Nucleus accumbens (tissue), 56 donors: Measurements from ENCODE around the gene DNAJC22.

ENCODE experiments used
- DNase-seq, 56 donors: peaks; one replicate each; lab custom pipeline; 2025; lab: John Stamatoyannopoulos, UW

DNAJC22 gene

DNA sequence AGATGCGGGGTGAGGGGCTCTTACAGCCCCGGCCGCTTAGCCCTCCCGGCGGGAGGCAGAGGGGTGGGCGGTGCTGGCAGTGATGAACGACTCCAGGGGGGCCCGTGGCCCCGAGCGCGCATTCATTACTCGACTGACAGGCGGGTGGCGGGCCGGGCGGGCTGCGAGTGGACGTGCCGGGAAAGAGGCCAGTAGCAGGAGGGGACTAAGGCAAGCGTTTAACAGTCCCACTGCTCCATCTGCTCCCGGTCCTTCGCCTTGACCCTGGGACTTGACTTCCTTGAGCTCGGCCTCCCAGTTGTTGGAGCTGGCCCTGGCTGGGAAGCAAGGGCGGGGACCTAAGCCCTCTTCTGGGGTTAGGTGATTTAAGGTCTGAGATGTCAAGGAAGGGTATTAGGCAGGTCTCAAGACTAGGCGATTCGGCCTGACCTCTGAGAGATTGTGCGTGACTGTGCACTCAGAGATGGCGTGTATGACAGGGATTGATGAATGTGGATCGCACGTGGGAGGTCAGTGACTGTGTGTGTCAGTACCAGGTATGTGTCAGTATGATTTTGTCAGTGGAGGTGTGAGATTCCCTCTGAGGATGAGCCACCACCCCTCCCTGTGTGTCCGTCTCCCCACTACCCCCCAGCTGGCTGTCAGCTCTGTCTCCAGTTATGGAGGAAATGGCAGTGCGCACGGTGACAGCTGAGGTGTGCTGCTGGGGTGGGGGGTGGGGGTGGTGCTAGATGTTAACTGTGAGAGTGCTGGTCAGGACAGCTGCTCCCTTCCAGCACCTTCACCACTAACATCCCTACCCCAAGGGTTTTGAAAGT is 3.6 kb upstream of the DNAJC22 start:
- DNase-seq = peak in 5 of 56 donors; percentile 17 to 60 (median 34)

GRCh38 chr12:49344486-49345050 is 2.1 kb upstream of the DNAJC22 start:
- no peak for DNase-seq

- peak in 9 of 56 donors; percentile 12 to 64 (median 27) for DNase-seq
Observed at GRCh38 chr12:49345051-49345824, 1.4 kb upstream of the DNAJC22 start.

GRCh38 chr12:49345825-49346658 is 646 bp upstream of the DNAJC22 start:
- DNase-seq = peak in 1 of 56 donors; percentile 9

- peak in 54 of 56 donors; percentile 27 to 96 (median 83) for DNase-seq
Observed at GRCh38 chr12:49347311-49348193, 864 bp downstream of the DNAJC22 start.

GRCh38 chr12:49348781-49349180 is 2.1 kb downstream of the DNAJC22 start:
- no peak for DNase-seq

DNA sequence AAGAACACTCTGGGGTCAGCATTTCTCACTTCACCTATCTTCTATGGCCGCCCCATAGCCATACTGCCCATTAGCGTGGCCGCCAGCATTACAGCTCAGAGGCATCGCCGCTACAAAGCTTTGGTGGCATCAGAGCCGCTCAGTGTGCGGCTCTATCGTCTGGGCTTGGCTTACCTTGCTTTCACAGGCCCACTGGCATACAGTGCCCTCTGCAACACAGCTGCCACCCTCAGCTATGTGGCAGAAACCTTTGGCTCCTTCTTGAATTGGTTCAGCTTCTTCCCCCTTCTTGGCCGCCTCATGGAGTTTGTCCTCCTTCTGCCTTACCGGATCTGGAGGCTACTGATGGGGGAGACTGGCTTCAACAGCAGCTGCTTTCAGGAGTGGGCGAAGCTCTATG is 2.6 kb downstream of the DNAJC22 start:
- DNase-seq = no peak

DNA sequence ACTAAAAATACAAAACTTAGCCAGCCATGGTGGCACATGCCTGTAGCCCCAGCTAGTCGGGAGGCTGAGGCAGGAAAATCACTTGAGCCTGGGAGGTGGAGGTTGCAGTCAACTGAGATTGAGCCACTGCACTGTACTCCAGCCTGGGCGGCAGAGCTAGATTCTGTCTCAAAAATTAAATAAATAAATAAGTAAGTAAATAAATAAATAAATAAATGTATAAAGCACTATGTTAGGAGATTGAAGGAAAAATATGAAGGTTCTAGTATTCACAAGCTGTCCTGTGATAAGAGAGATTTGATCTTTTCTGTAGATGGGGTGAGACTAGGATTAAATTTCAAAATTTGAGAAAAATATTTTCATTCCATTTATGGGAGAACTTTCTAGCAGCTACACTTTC is 5.7 kb downstream of the DNAJC22 start:
- DNase-seq = no peak

GRCh38 chr12:49355913-49356312 is 9.2 kb downstream of the DNAJC22 start:
- DNase-seq = no peak

GRCh38 chr12:49357103-49357678 is 10.5 kb downstream of the DNAJC22 start:
- DNase-seq = no peak

DNA sequence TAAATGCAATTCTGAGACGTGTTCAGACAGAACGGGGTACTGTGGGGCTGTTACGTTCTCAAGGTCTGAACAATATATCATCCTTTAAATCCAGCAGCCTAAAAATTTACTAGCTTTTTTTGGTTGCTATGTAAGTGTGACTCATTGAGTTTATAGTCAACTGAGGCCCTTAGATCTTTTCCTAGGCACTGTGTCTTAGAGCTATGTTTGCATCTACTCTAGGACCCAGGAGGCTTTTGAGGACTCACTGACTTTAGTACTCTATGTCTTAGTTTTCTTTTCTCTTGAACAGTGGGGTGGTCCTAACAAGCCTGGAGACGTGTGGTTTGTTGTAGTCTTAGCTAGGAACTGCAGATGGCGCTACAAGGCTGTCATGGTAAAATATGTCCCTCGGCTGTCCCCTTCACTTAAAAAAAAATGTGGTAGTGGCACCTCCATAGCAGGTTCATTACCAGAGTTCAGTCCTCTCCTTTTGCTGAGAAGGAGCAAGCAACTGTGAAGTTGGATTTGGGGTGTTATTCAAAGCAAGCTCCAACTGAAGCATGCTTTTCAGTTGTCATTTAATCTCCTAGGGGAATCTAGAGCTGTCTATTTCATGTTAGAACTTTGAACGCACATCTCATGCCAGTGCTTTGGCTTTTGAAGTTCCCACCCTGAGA is 11.9 kb downstream of the DNAJC22 start:
- DNase-seq = peak in 18 of 56 donors; percentile 8 to 63 (median 20)

DNA sequence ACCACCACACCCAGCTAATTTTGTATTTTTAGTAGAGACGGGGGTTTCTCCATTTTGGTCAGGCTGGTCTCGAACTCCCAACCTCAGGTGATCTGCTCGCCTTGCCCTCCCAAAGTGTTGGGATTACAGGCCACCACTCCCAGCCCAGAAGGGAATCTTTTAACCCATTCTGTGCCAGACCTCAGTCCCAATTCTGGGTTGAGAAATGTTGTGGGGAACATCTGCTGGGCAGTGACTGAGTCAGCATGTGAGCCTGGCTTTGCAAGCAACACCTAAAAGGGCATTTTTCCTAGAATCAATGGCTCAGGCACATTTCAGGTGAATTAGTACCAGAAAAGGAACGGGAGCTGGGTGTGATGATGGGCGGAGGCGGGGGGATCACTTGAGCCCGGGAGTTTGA is 13.0 kb downstream of the DNAJC22 start:
- no peak for DNase-seq

DNA sequence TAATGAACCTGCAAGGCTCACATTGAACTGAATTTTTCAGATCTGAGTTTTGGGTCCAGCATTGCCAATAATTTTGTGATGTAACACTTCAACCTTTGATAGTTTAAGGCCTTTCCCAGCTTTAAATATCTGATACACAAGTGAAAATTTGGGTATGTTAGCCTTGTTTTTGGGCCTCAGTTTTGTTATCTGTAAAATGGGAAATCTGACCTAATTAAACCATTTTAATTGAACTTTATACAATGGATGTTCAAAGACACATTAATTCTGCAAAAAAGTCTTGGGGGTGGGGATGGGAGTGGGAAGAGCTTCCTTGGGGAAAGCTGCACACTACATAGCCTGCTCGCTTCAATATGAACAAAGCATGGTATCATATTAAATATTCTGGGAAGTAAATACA is 15.4 kb downstream of the DNAJC22 start:
- DNase-seq = no peak

DNA sequence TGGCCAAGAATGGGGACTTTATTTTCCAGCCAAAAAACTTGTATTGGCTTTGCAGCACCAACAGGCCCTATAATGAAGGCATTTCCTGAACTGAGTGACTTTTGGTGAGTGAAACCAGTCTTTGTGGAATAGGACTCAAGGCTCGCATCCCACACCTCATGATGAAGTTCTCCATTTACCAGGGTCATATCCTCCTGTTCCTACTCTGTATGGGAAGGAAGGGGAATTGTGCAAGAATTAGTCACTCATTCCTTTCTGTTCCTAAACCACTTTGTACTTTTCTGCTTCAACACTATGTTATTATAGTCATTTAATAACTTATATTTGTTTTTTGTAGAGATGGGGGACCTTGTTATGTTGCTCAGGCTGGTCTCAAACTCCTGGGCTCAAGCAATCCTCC is 18.3 kb downstream of the DNAJC22 start:
- no peak for DNase-seq

- no peak for DNase-seq
Observed at GRCh38 chr12:49365542-49365941, 18.9 kb downstream of the DNAJC22 start.

DNA sequence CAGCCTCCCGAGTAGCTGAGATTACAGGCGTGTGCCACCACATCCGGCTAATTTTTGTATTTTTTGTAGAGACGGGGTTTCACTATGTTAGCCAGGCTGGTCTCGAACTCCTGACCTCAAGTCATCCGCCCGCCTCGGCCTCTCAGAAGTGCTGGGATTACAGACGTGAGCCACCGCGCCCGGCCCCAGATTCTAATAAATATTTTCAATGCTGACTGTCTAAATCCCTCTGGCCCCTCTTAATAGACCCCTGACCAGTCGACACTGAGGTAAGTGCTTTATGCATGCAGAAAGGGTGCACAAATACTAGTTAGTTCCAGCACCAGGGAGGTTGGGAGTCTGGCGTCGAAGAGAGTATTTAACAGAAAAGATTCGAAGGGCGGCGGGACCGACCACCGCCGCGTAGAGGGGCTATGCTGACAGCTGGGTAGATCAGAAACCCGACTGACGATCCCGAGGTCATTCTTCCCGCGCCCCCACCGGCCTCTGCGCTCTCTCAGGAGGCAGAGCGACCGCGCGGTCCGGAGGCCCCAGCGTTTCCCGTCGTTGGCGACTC is 19.5 kb downstream of the DNAJC22 start:
- no peak for DNase-seq

DNA sequence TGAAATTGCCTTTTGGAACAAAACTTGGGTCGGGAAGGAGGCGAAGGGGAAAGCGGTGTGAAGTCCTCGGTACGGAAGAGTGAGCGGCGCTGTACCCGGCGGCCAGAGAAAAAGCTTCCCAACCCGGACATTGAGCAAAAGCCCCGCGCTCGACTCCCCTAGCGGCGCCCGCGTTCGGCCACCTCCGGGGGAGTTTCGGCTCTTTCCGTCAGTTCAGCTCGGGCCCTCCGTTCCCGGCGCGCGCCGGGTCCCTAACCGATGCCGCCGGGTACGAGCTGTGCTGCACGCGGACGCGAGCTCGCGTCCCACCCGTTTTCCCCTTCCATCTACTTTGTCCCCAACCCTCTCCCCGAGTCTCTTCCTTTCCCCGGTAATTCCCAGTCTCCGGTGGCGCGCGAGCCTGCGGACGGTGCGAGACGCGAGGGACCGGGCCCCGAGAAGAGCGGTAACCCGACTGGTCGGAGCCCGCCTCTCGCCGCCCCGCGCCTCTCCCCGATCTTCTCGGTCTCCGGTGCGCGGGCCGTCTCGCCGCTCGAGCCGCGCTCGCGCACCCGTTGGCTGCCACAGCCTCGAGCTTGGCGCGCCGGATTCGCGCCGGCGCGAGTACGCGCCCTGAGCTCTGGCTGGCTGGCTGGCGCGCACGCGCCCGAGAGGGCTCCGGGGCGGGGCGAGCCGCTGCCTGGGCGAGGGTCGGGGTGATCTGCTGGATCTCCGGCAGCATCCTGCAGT is 20.1 kb downstream of the DNAJC22 start:
- peak in 54 of 56 donors; percentile 41 to 87 (median 76) for DNase-seq
